Left forelimb (tissue), 1 donor: Measurements from ENCODE around the gene OTOP2.

Experiments used
- DNase-seq: peaks from one replicate; pipeline ENCODE4 v3.0.0-alpha.2; 2018; ENCODE audit warnings: low spot score

The OTOP2 gene

GRCh38 chr17:74924250-74924948 is at the start of gene OTOP2:
OTOP2 (plus strand) TSS chr17:74924273; CDS start chr17:74924633, 360 bp downstream.
- DNase-seq: no peak

- DNase-seq: no peak
Measured at GRCh38 chr17:74874615-74875037, 49.4 kb upstream of the OTOP2 start.

- DNase-seq: no peak
Measured at GRCh38 chr17:74875155-74875976, 48.7 kb upstream of the OTOP2 start.

GRCh38 chr17:74875977-74876593 is 48.0 kb upstream of the OTOP2 start:
- DNase-seq: no peak

- DNase-seq: no peak
Measured at GRCh38 chr17:74877592-74878548, 46.2 kb upstream of the OTOP2 start.

GRCh38 chr17:74878658-74879057 is 45.4 kb upstream of the OTOP2 start:
- no peak for DNase-seq

- no peak for DNase-seq
Measured at GRCh38 chr17:74879308-74879707, 44.8 kb upstream of the OTOP2 start.

GRCh38 chr17:74881073-74881472 is 43.0 kb upstream of the OTOP2 start:
- DNase-seq: no peak

GRCh38 chr17:74882517-74883240 is 41.4 kb upstream of the OTOP2 start:
- no peak for DNase-seq

- no peak for DNase-seq
Measured at GRCh38 chr17:74883241-74883745, 40.8 kb upstream of the OTOP2 start.

- no peak for DNase-seq
Measured at GRCh38 chr17:74888469-74888868, 35.6 kb upstream of the OTOP2 start.

- no peak for DNase-seq
Measured at GRCh38 chr17:74890554-74890953, 33.5 kb upstream of the OTOP2 start.

GRCh38 chr17:74892013-74892841 is 31.8 kb upstream of the OTOP2 start:
- DNase-seq: no peak

GRCh38 chr17:74892974-74893911 is 30.8 kb upstream of the OTOP2 start, which contains the start of gene FADS6:
FADS6 (minus strand) TSS chr17:74893633; CDS start chr17:74893595, 38 bp downstream.
- DNase-seq: no peak

GRCh38 chr17:74893936-74894671 is 30.0 kb upstream of the OTOP2 start:
- no peak for DNase-seq

- no peak for DNase-seq
Measured at GRCh38 chr17:74898376-74898946, 25.6 kb upstream of the OTOP2 start.

GRCh38 chr17:74900208-74900607 is 23.9 kb upstream of the OTOP2 start:
- DNase-seq: no peak
